A673 (cell line): ENCODE results near the gene PRSS56. TPM values are rescaled to one million over a fixed set of nuclear protein-coding genes. Genes with fewer than 3 reads are reported as not detected.

ENCODE experiments used
- BruUV-seq: library from RNA; stranded (reverse); fragments of 400-500 nt; replicated peaks from 2 replicates; lab custom pipeline; 2021; lab: Mats Ljungman, UMichigan
- CTCF ChIA-PET: fragments of 300-600 bp; sonication (Branson Sonifier 250); formaldehyde crosslinking; loops from one replicate; lab custom pipeline; 2022; ENCODE audit warnings: antibody characterized with exemption; lab: Charles Lee
- POLR2A ChIA-PET: fragments of 300-600 bp; sonication (Branson Sonifier 250); formaldehyde crosslinking; loops from one replicate; lab custom pipeline; 2022; ENCODE audit warnings: antibody characterized with exemption; ENCODE audit not compliant: low non-redundant PET; lab: Charles Lee
- DNase-seq: peaks from one replicate; pipeline ENCODE4 v3.0.0-alpha.2; 2015; ENCODE audit warnings: low spot score
- H3K27ac ChIP-seq: fragments of 200-600 bp; sonication (generic); 2 replicates; pipeline ENCODE4 v1.5.1; 2016; ENCODE audit warnings: mixed run types, low read depth, mild to moderate bottlenecking, mixed read lengths, antibody characterized with exemption, low read length; ENCODE audit not compliant: poor library complexity, severe bottlenecking
- H3K27me3 ChIP-seq: fragments of 200-600 bp; sonication (generic); replicated peaks from 2 replicates; pipeline ENCODE4 v1.6.1; 2017; ENCODE audit warnings: mixed run types, low read depth, mild to moderate bottlenecking, mixed read lengths, antibody characterized with exemption, low read length; ENCODE audit not compliant: insufficient read depth, poor library complexity
- H3K36me3 ChIP-seq: fragments of 200-600 bp; sonication (generic); 2 replicates; pipeline ENCODE4 v1.6.1; 2016; ENCODE audit warnings: mixed run types, mild to moderate bottlenecking, mixed read lengths, antibody characterized with exemption, low read length; ENCODE audit not compliant: insufficient read depth, poor library complexity, severe bottlenecking
- H3K4me1 ChIP-seq: fragments of 200-600 bp; sonication (generic); 2 replicates; pipeline ENCODE4 v1.6.1; 2017; ENCODE audit warnings: mixed run types, mild to moderate bottlenecking, mixed read lengths, antibody characterized with exemption, low read length; ENCODE audit not compliant: insufficient read depth, poor library complexity, severe bottlenecking
- H3K4me3 ChIP-seq: fragments of 200-600 bp; sonication (generic); 2 replicates; pipeline ENCODE4 v1.5.1; 2016; ENCODE audit warnings: low read depth, mixed run types, mild to moderate bottlenecking, mixed read lengths, low read length; ENCODE audit not compliant: poor library complexity, severe bottlenecking
- H3K9me3 ChIP-seq: fragments of 200-600 bp; sonication (generic); 2 replicates; pipeline ENCODE4 v1.6.1; 2016; ENCODE audit warnings: mixed run types, low read depth, mild to moderate bottlenecking, mixed read lengths, antibody characterized with exemption, low read length; ENCODE audit not compliant: poor library complexity, severe bottlenecking
- CTCF ChIP-seq: fragments of 300-800, 200-600 bp; sonication (generic); conservative IDR thresholded peaks from 2 replicates; pipeline ENCODE4 v1.5.1; 2017; ENCODE audit warnings: low read depth, mild to moderate bottlenecking, antibody characterized with exemption, low read length, moderate library complexity, mixed read lengths
- EZH2 ChIP-seq: fragments of 200-600 bp; sonication (generic); IDR thresholded peaks from 2 replicates; pipeline ENCODE4 v1.6.1; 2017; ENCODE audit warnings: borderline replicate concordance, low read depth, mild to moderate bottlenecking, mixed read lengths, antibody characterized with exemption, low read length; ENCODE audit not compliant: poor library complexity, severe bottlenecking
- intact Hi-C: fragments of 100-400 bp; cut with micrococcal nuclease; formaldehyde crosslinking; loops from one replicate; pipeline ENCODE4 v1.10.0; 2022; ENCODE audit not compliant: unreplicated experiment
- total RNA-seq: library from RNA; stranded (reverse); gene quantifications from 2 replicates; pipeline ENCODE4 v1.2.3, GENCODE V29; 2021

The PRSS56 gene
- total RNA-seq, 1 experiment from 2014 or later = not detected

- Histone ChIP-seq H3K4me1 (no peaks in the 10 kb centered on the region), H3K27ac (no peak overlapping the region), H3K4me3 (no peak overlapping the region), H3K27me3 (no peaks in the 10 kb centered on the region), H3K9me3 (no peaks in the 10 kb centered on the region), H3K36me3 (no peaks in the 10 kb centered on the region)
- ChIA-PET POLR2A (no interaction called here), CTCF (no interaction called here)
- DNase-seq = no peak
- TF ChIP-seq EZH2 (no peak), CTCF (no peak)
- BruUV-seq = no TSS peak
- intact Hi-C loops = no loop called here
Observed at GRCh38 chr2:232513353-232513752, 6.8 kb upstream of the PRSS56 start.

DNA sequence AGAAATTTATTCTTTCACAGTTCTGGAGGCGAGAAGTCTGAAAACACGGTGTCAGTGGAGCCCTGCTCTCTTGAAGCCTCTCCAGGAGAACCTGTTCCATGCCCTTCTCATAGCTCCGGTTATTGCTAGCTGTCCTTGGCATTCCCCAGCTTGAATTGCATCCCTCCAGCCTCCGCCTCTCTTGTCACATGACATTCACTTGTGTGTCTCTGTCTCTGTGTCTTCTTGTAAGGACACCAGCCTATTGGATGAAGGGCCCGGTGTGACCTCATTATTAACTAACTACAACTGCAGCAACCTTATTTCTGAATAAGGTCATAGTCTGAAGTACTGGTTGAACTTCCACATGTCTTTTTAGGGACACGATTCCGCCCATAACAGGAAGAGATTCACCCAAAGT is 4.5 kb upstream of the PRSS56 start:
- Histone ChIP-seq H3K4me3 (no peak overlapping the region), H3K36me3 (no peaks in the 10 kb centered on the region), H3K27me3 (no peaks in the 10 kb centered on the region), H3K27ac (no peak overlapping the region), H3K9me3 (no peaks in the 10 kb centered on the region), H3K4me1 (no peaks in the 10 kb centered on the region)
- BruUV-seq = no TSS peak
- intact Hi-C loops = no loop called here
- TF ChIP-seq CTCF (no peak), EZH2 (no peak)
- CTCF ChIA-PET = interaction anchor here (0.6 kb wide), 1 partner anchor 990 kb away, joined by 3 read pairs; no protein-coding TSS in a partner anchor
- POLR2A ChIA-PET = interaction anchor here (0.6 kb wide), 1 partner anchor 169 kb away, joined by 3 read pairs; no protein-coding TSS in a partner anchor
- DNase-seq = no peak

DNA sequence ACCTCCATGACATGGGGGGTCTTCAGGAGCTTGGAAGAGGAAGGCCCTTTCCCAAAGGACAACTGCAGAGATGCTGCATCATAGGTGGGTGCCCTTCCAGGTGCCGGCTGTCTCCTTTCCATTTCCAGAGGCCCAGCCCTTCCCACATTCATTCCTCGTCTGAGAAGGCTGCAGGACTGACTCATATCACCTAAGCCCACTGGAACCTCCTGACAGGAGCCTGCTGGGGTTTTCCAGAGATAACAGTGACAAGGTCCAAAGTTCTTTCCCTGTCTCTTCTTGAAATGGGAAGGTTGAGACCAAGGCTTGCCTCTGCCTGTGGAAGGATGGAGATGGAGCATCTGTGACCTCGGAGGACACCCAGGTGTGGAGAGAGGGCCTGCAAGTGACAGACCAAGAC is 3.6 kb upstream of the PRSS56 start:
- Histone ChIP-seq H3K9me3 (no peaks in the 10 kb centered on the region), H3K36me3 (no peaks in the 10 kb centered on the region), H3K4me1 (no peaks in the 10 kb centered on the region), H3K4me3 (no peak overlapping the region), H3K27me3 (no peaks in the 10 kb centered on the region), H3K27ac (no peak overlapping the region)
- TF ChIP-seq EZH2 = no peak
- TF ChIP-seq CTCF = no peak
- POLR2A ChIA-PET = no interaction called here
- no peak for DNase-seq
- BruUV-seq = no TSS peak
- CTCF ChIA-PET = no interaction called here
- intact Hi-C loops = no loop called here
